GM12891 (cell line): ENCODE measurements around the gene VPS26A.

ENCODE experiments used
- PAX5 ChIP-seq: IDR thresholded peaks from 2 replicates; pipeline ENCODE4 v1.6.1; 2011; ENCODE audit warnings: low read length, moderate library complexity, mild to moderate bottlenecking; ENCODE audit not compliant: insufficient read depth, severe bottlenecking
- POLR2A ChIP-seq: IDR thresholded peaks from 2 replicates; pipeline ENCODE4 v1.6.1; 2011; ENCODE audit warnings: low read depth, low read length, control low read depth
- POLR2AphosphoS5 ChIP-seq: IDR thresholded peaks from 2 replicates; pipeline ENCODE4 v1.6.1; 2011; ENCODE audit warnings: low read depth, low read length, control low read depth
- SPI1 ChIP-seq: IDR thresholded peaks from 2 replicates; pipeline ENCODE4 v1.6.1; 2011; ENCODE audit warnings: low read depth, low read length, control low read depth
- TAF1 ChIP-seq: IDR thresholded peaks from 2 replicates; pipeline ENCODE4 v1.6.1; 2011; ENCODE audit warnings: low read depth, low read length, control low read depth

- no peak for TF ChIP-seq POLR2AphosphoS5
- TF ChIP-seq POLR2A = no peak
- TF ChIP-seq SPI1 = no peak
- TF ChIP-seq TAF1 = no peak
- no peak for TF ChIP-seq PAX5
Observed at GRCh38 chr10:69202332-69202731, 78.4 kb downstream of the VPS26A start.
